ENCODE data around the gene IRX4.

DNA sequence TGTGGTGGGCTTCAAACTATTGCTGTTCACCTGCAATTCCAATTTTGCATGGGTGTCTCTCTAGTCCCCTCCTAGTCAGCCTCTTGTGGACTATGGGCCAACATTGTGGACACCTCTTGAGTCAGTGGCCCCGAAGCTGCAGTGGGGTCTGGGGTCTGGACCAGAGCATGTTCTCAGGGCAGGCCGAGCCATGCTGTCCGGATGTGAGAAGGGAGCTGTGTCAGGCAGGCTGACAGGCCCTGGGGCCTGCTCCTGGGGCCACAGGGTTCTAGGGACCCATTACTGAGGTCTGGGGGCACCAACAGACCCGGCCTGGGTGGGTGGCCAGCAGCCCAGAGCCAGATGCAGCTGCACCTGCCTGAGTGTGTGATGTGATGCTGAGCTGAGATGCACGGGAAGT, 16.5 kb upstream of the IRX4 start:
- TF ChIP-seq EZH2phosphoT487 (IDR thresholded peaks at IDR 0.05; ENCODE audit: borderline replicate concordance, low read depth) (no peak), CHD2 (IDR thresholded peaks at IDR 0.05; ENCODE audit: low read length, partially characterized antibody) (no peak), POLR2AphosphoS5 (IDR thresholded peaks at IDR 0.05; ENCODE audit: low read depth, low read length) (no peak), TAF1 (IDR thresholded peaks at IDR 0.05; ENCODE audit: borderline replicate concordance, low read depth, low read length) (no peak), RAD21 (IDR thresholded peaks at IDR 0.05; ENCODE audit: low read length) (no peak), NFIC (IDR thresholded peaks at IDR 0.05; ENCODE audit: borderline replicate concordance) (no peak), FOSL2 (IDR thresholded peaks at IDR 0.05; ENCODE audit: borderline replicate concordance, low read depth) (no peak), GABPA (IDR thresholded peaks at IDR 0.05; ENCODE audit: low read depth) (no peak), TEAD4 (IDR thresholded peaks at IDR 0.05; ENCODE audit: borderline replicate concordance, insufficient read depth) (no peak), RFX5 (IDR thresholded peaks at IDR 0.05; ENCODE audit: low read length) (no peak), YY1 (IDR thresholded peaks at IDR 0.05; ENCODE audit: low read depth) (no peak)
- TF ChIP-seq, protein P1, sequence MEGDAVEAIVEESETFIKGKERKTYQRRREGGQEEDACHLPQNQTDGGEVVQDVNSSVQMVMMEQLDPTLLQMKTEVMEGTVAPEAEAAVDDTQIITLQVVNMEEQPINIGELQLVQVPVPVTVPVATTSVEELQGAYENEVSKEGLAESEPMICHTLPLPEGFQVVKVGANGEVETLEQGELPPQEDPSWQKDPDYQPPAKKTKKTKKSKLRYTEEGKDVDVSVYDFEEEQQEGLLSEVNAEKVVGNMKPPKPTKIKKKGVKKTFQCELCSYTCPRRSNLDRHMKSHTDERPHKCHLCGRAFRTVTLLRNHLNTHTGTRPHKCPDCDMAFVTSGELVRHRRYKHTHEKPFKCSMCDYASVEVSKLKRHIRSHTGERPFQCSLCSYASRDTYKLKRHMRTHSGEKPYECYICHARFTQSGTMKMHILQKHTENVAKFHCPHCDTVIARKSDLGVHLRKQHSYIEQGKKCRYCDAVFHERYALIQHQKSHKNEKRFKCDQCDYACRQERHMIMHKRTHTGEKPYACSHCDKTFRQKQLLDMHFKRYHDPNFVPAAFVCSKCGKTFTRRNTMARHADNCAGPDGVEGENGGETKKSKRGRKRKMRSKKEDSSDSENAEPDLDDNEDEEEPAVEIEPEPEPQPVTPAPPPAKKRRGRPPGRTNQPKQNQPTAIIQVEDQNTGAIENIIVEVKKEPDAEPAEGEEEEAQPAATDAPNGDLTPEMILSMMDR (IDR thresholded peaks at IDR 0.05) = no peak
- TF ChIP-seq, protein P2, sequence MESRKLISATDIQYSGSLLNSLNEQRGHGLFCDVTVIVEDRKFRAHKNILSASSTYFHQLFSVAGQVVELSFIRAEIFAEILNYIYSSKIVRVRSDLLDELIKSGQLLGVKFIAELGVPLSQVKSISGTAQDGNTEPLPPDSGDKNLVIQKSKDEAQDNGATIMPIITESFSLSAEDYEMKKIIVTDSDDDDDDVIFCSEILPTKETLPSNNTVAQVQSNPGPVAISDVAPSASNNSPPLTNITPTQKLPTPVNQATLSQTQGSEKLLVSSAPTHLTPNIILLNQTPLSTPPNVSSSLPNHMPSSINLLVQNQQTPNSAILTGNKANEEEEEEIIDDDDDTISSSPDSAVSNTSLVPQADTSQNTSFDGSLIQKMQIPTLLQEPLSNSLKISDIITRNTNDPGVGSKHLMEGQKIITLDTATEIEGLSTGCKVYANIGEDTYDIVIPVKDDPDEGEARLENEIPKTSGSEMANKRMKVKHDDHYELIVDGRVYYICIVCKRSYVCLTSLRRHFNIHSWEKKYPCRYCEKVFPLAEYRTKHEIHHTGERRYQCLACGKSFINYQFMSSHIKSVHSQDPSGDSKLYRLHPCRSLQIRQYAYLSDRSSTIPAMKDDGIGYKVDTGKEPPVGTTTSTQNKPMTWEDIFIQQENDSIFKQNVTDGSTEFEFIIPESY (IDR thresholded peaks at IDR 0.05; ENCODE audit: borderline replicate concordance, low read depth) = no peak
- TF ChIP-seq, protein P3, sequence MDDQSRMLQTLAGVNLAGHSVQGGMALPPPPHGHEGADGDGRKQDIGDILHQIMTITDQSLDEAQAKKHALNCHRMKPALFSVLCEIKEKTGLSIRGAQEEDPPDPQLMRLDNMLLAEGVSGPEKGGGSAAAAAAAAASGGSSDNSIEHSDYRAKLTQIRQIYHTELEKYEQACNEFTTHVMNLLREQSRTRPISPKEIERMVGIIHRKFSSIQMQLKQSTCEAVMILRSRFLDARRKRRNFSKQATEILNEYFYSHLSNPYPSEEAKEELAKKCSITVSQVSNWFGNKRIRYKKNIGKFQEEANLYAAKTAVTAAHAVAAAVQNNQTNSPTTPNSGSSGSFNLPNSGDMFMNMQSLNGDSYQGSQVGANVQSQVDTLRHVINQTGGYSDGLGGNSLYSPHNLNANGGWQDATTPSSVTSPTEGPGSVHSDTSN (IDR thresholded peaks at IDR 0.05) = no peak

Data from SK-N-SH (cell line).